Epidermal melanocyte (primary cell): Measurements from ENCODE around the gene VPS11.

Experiments
- DNase-seq: peaks from one replicate; pipeline ENCODE4 v3.0.0; 2011; ENCODE audit warnings: low spot score; ENCODE audit not compliant: insufficient read length

VPS11 gene

DNA sequence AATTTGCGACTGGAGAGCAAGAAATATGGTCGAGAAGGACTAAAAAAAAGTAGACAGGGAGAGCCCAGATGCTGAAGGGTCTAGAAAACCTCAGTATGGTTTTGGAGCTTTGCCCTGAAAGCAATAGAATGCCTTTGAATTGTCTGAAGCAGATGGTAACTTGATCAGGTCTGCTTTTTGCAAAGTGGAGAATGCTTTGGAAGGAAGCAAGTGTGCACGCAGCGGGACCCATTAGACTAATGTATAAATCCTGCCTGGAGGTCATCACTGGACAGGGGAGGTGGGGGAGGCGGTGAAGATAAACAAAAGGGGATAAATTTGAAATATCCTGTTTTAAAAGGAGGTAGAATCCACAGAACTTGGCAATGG lies 53.0 kb downstream of the VPS11 start:
- DNase-seq: no peak

DNA sequence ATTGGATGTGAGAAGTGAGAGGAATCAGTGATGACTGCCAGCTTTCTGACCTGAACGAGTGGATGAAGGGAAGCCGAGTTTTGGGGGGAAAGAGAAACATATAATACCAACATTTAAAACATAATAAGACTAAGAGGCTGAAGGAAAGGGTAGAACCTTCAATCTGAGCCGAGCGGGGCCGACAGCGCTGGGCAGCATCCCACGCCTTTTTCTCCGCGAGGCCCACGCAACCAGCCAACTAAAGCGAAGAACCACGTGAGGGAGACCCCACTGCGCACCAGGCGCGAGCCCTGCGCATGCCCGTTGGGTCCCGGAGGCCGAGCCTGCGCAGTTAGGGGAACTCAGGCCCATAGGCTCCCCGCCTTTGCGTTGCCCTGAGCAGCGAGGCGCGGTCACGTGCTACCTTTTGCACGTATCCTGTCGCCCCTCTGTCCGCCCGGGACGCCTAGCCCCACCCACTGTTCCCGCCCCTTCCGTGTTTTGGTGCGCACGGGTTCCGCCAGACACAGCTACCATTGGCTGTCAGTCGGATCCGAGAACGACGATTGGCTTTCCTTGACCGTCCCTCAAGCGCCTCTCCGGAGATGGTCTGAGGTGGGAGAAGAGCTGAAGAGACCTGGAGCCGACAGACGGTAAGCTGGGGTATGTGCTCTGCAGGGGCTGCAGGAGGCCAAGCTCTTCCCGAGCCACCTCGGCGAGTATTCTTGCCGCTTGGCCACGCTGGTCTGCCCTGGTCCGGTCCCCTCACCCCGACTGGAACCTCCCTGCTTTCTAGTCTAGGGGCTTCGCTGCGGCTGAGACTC lies 53.6 kb downstream of the VPS11 start, which contains the start of gene HINFP:
Gene HINFP, plus strand, starts transcription at position 573 of the 803 bp plus-strand sequence. CDS start 5,365 bp downstream, outside the sequence.
- peak; percentile 99 for DNase-seq

DNA sequence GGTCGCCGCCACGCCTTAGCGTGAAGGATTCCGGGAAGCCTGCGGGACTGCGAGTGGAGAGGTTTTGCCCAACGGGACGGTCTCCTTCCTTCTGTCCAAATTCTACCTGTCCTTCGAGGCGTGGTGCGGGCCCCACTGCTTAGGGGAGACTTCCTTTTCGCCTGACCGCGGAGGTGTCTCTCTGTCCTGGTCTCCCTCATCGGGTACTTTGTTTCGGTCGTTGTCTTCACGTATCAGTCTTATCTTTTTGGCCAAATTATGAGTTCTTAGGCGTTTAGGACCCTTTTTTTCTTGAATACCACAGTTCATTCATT lies 54.1 kb downstream of the VPS11 start:
- DNase-seq: no peak

DNA sequence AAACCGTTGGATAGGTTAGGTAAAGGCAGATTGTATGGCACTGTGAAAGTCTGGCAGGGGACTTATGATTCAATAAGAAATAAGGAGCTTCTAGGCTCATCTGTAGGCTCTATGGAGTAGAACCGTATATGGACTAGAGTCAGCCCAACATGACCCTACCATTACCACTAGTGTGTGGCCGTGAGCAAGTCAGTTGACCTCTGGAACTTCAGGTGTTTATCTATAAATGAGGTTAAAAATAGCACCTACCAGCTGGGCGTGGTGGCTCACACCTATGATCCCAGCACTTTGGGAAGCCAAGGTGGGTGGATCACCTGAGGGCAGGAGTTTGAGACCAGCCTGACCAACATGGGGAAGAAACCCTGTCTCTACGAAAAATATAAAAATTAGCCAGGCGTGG lies 58.2 kb downstream of the VPS11 start:
- DNase-seq: no peak

DNA sequence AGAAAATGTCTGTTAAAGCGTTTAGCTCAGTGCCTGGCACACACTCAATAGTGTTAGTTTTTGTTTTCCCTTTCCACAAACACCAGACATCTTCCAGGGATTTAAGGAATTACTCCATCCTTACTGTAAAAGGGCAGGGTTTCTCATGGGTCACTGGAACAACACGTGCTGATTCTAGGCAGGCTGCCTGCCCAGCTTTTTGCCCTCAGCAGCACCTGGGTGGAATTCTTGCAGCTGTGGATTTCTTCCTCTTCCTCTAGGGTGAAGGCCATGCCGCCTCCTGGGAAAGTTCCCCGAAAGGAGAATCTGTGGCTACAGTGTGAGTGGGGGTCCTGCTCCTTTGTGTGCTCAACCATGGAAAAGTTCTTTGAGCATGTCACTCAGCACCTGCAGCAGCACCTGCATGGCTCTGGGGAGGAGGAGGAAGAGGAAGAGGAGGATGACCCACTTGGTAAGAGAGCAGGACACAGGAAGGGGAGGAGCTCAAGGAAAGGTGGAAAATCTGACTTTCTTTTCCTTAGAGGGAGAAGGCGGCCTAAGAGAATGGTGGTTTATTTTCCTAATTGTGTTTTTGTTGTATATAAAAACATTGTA lies 59.2 kb downstream of the VPS11 start:
- DNase-seq: no peak

DNA sequence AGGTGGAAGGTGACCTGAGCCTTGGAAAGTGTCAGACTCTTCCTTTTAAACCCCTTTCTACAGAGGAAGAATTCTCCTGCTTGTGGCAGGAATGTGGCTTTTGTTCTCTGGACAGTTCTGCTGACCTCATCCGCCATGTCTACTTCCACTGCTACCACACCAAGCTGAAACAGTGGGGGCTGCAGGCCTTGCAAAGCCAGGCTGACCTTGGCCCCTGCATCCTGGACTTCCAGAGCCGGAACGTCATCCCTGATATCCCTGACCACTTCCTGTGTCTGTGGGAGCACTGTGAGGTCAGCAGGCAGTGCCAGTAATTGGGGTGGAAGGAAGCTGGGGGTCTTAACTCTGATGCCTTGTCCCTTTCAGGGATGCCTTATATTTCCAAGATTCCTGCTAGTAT lies 63.0 kb downstream of the VPS11 start:
- no peak for DNase-seq
